Measurements from ENCODE around the gene PLCD3.

The PLCD3 gene

GRCh38 chr17:45070809-45071208 lies 61.5 kb downstream of the PLCD3 start:
- Histone ChIP-seq H3K4me2 (ENCODE audit: low read depth, low read length, poor library complexity, severe bottlenecking) (no peak overlapping the region), H3K27ac (ENCODE audit: low read depth, low read length) (no peak overlapping the region), H3K36me3 (ENCODE audit: low read length) (peaks cover 12% of the 10 kb centered on the region), H2AFZ (ENCODE audit: low read depth, low read length, severe bottlenecking) (no peak overlapping the region), H3K4me3 (ENCODE audit: insufficient read depth, low read length, poor library complexity, severe bottlenecking) (no peak overlapping the region), H3K79me2 (ENCODE audit: insufficient read depth, low read length) (peaks cover 90% of the 10 kb centered on the region), H3K9me3 (ENCODE audit: insufficient read depth, low read length) (no peaks in the 10 kb centered on the region), H4K20me1 (ENCODE audit: low read depth, low read length) (0 out of 2 replicates have a peak, but pooled peaks cover 5% of the 10 kb centered on the region), H3K9ac (ENCODE audit: low read length) (no peak overlapping the region), H3F3A (ENCODE audit: insufficient read depth) (peaks cover 4% of the 10 kb centered on the region; the same call in 1 of the 2 replicates), H3K27me3 (ENCODE audit: low read length) (no peaks in the 10 kb centered on the region), H3K9me2 (replicated peaks; ENCODE audit: insufficient read depth, low read length) (no peaks in the 10 kb centered on the region)
- TF ChIP-seq CTCF (IDR thresholded peaks at IDR 0.05; ENCODE audit: insufficient read depth, low read length, poor library complexity, severe bottlenecking) (no peak), EZH2phosphoT487 (conservative IDR thresholded peaks at IDR 0.05; ENCODE audit: low read length) (no peak)

GRCh38 chr17:45070001-45070400 lies 62.3 kb downstream of the PLCD3 start:
- Histone ChIP-seq H3K9me2 (replicated peaks; ENCODE audit: insufficient read depth, low read length) (no peaks in the 10 kb centered on the region), H2AFZ (ENCODE audit: low read depth, low read length, severe bottlenecking) (no peak overlapping the region), H3K4me2 (ENCODE audit: low read depth, low read length, poor library complexity, severe bottlenecking) (no peak overlapping the region), H3K9me3 (ENCODE audit: insufficient read depth, low read length) (no peaks in the 10 kb centered on the region), H3K4me3 (ENCODE audit: insufficient read depth, low read length, poor library complexity, severe bottlenecking) (no peak overlapping the region), H4K20me1 (ENCODE audit: low read depth, low read length) (0 out of 2 replicates have a peak, but pooled peaks cover 5% of the 10 kb centered on the region), H3F3A (ENCODE audit: insufficient read depth) (peaks cover 4% of the 10 kb centered on the region; the same call in 1 of the 2 replicates), H3K36me3 (ENCODE audit: low read length) (peaks cover 12% of the 10 kb centered on the region), H3K27ac (ENCODE audit: low read depth, low read length) (no peak overlapping the region), H3K9ac (ENCODE audit: low read length) (no peak overlapping the region), H3K27me3 (ENCODE audit: low read length) (no peaks in the 10 kb centered on the region), H3K79me2 (ENCODE audit: insufficient read depth, low read length) (peaks cover 91% of the 10 kb centered on the region)
- TF ChIP-seq CTCF (IDR thresholded peaks at IDR 0.05; ENCODE audit: insufficient read depth, low read length, poor library complexity, severe bottlenecking) = no peak
- no peak for TF ChIP-seq EZH2phosphoT487 (conservative IDR thresholded peaks at IDR 0.05; ENCODE audit: low read length)

- no peak for TF ChIP-seq EZH2phosphoT487 (conservative IDR thresholded peaks at IDR 0.05; ENCODE audit: low read length)
- TF ChIP-seq CTCF (IDR thresholded peaks at IDR 0.05; ENCODE audit: insufficient read depth, low read length, poor library complexity, severe bottlenecking) = no peak
- Histone ChIP-seq H3K9me2 (replicated peaks; ENCODE audit: insufficient read depth, low read length) (no peaks in the 10 kb centered on the region), H3K4me3 (ENCODE audit: insufficient read depth, low read length, poor library complexity, severe bottlenecking) (no peak overlapping the region), H3K9me3 (ENCODE audit: insufficient read depth, low read length) (no peaks in the 10 kb centered on the region), H3K36me3 (ENCODE audit: low read length) (peaks cover 12% of the 10 kb centered on the region), H3K79me2 (ENCODE audit: insufficient read depth, low read length) (peaks cover 91% of the 10 kb centered on the region), H4K20me1 (ENCODE audit: low read depth, low read length) (peaks cover 8% of the 10 kb centered on the region; the same call in 1 of the 2 replicates), H3K27me3 (ENCODE audit: low read length) (no peaks in the 10 kb centered on the region), H3K9ac (ENCODE audit: low read length) (no peak overlapping the region), H3K27ac (ENCODE audit: low read depth, low read length) (no peak overlapping the region), H2AFZ (ENCODE audit: low read depth, low read length, severe bottlenecking) (no peak overlapping the region), H3F3A (ENCODE audit: insufficient read depth) (peaks cover 4% of the 10 kb centered on the region; the same call in 1 of the 2 replicates), H3K4me2 (ENCODE audit: low read depth, low read length, poor library complexity, severe bottlenecking) (no peak overlapping the region)
Observed at GRCh38 chr17:45067637-45068036, 64.7 kb downstream of the PLCD3 start.

Measured in SU-DHL-6 (cell line).